HCT116 (cell line): ENCODE data around the gene FSHR. TPM values are rescaled to one million over a fixed set of nuclear protein-coding genes. Genes with fewer than 3 reads are reported as not detected.

Experiments used
- ATAC-seq: fragments of 200-7000 bp; cut with Tn5 transposase; 2 replicates; pipeline ENCODE4 v1.9.1; 2020; ENCODE audit warnings: mild to moderate bottlenecking, moderate library complexity
- BruUV-seq: library from RNA; stranded (reverse); fragments of 400-500 nt; replicated peaks from 2 replicates; lab custom pipeline; 2021; lab: Mats Ljungman, UMichigan
- CTCF ChIA-PET: fragments of 300-600 bp; sonication (Branson Sonifier 250); formaldehyde crosslinking; loops from one replicate; lab custom pipeline; 2021; ENCODE audit warnings: antibody characterized with exemption; lab: Charles Lee
- POLR2A ChIA-PET: fragments of 300-600, 350-600 bp; sonication (Branson Sonifier 250); formaldehyde crosslinking; loops from one replicate; lab custom pipeline; 2021; ENCODE audit warnings: antibody characterized with exemption; lab: Charles Lee
- RAD21 ChIA-PET, 2 experiments: fragments of 300-600 bp; sonication (Branson Sonifier 250); formaldehyde crosslinking; loops; one replicate each; lab custom pipeline; 2023; ENCODE audit warnings: low total read pairs in 2 of 2; ENCODE audit not compliant: uncharacterized antibody in 2 of 2, unreplicated experiment in 2 of 2, low non-redundant PET in 1 of 2; lab: Charles Lee
- DNase-seq: peaks from one replicate; pipeline ENCODE4 v3.0.0-alpha.2; 2010; ENCODE audit warnings: low read depth, low spot score
- H2AFZ ChIP-seq: fragments of 200-600 bp; shearing (Covaris generic), sonication (generic); 2 replicates; pipeline ENCODE4 v1.6.1; 2017; ENCODE audit warnings: low read depth, mixed run types, mixed read lengths, antibody characterized with exemption, low read length; ENCODE audit not compliant: poor library complexity, severe bottlenecking
- H3K27ac ChIP-seq: 2 replicates; pipeline ENCODE4 v1.5.1; 2012; ENCODE audit warnings: low read depth, low read length
- H3K27me3 ChIP-seq: fragments of 200-600 bp; sonication (generic); 2 replicates; pipeline ENCODE4 v1.6.1; 2016; ENCODE audit warnings: mixed run types, low read length, mixed read lengths; ENCODE audit not compliant: insufficient read depth
- H3K36me3 ChIP-seq, 2 experiments: fragments of 200-500 bp in 1 of 2; fragments of 200-600 bp in 1 of 2; sonication (Bioruptor generic) in 1 of 2; sonication (generic) in 1 of 2; 2 replicates each; pipeline versions ENCODE4 v1.5.1 to v1.6.1; 2014 to 2016; ENCODE audit warnings: low read length in 2 of 2, inconsistent platforms in 1 of 2, mixed read lengths in 1 of 2, mixed run types in 1 of 2; ENCODE audit not compliant: insufficient read depth in 2 of 2, control insufficient read depth in 1 of 2
- H3K4me1 ChIP-seq, 2 experiments: fragments of 200-600 bp in 1 of 2; sonication (generic) in 1 of 2; 2 replicates each; pipeline versions ENCODE4 v1.5.1 to v1.6.1; 2012 to 2017; ENCODE audit warnings: low read length in 2 of 2, inconsistent platforms in 1 of 2, mild to moderate bottlenecking in 1 of 2, mixed read lengths in 1 of 2, mixed run types in 1 of 2, moderate library complexity in 1 of 2; ENCODE audit not compliant: insufficient read depth in 2 of 2, control insufficient read depth in 1 of 2
- H3K4me2 ChIP-seq: fragments of 200-600 bp; sonication (generic); 2 replicates; pipeline ENCODE4 v1.6.1; 2017; ENCODE audit warnings: mixed run types, low read length, mixed read lengths
- H3K4me3 ChIP-seq, 2 experiments: fragments of 200-600 bp in 1 of 2; sonication (generic) in 1 of 2; replicated peaks in 1 of 2; 2 replicates each; pipeline ENCODE4 v1.5.1; 2011 to 2016; ENCODE audit warnings: low read length in 2 of 2, control low read depth in 1 of 2, low read depth in 1 of 2, mild to moderate bottlenecking in 1 of 2, mixed read lengths in 1 of 2, mixed run types in 1 of 2
- H3K79me2 ChIP-seq: fragments of 200-600 bp; sonication (generic); 2 replicates; pipeline ENCODE4 v1.6.1; 2017; ENCODE audit warnings: mild to moderate bottlenecking, mixed run types, low read length, moderate library complexity, mixed read lengths; ENCODE audit not compliant: insufficient read depth
- H3K9ac ChIP-seq: fragments of 200-600 bp; sonication (generic); 2 replicates; pipeline ENCODE4 v1.6.1; 2016; ENCODE audit warnings: low read length, mixed read lengths
- H3K9me2 ChIP-seq: fragments of 200-600 bp; sonication (generic), shearing (Covaris generic); 2 replicates; pipeline ENCODE4 v1.6.1; 2017; ENCODE audit warnings: mixed run types, mild to moderate bottlenecking, moderate library complexity; ENCODE audit not compliant: insufficient read depth
- H3K9me3 ChIP-seq, 2 experiments: fragments of 200-500 bp in 1 of 2; fragments of 200-600 bp in 1 of 2; sonication (Bioruptor generic) in 1 of 2; sonication (generic) in 1 of 2; 2 replicates each; pipeline ENCODE4 v1.6.1; 2014 to 2017; ENCODE audit warnings: low read length in 2 of 2, mixed read lengths in 2 of 2, inconsistent platforms in 1 of 2, low read depth in 1 of 2, mild to moderate bottlenecking in 1 of 2, mixed run types in 1 of 2, moderate library complexity in 1 of 2; ENCODE audit not compliant: control insufficient read depth in 1 of 2, insufficient read depth in 1 of 2
- H4K20me1 ChIP-seq: fragments of 200-600 bp; sonication (generic), shearing (Covaris generic); 2 replicates; pipeline ENCODE4 v1.6.1; 2017; ENCODE audit warnings: mixed run types, mild to moderate bottlenecking, moderate library complexity; ENCODE audit not compliant: insufficient read depth
- CBX3 ChIP-seq: IDR thresholded peaks from 2 replicates; pipeline ENCODE4 v1.6.1; 2012; ENCODE audit warnings: low read depth
- FOSL1 ChIP-seq: IDR thresholded peaks from 2 replicates; pipeline ENCODE4 v1.6.1; 2012; ENCODE audit warnings: low read depth
- REST ChIP-seq: IDR thresholded peaks from 2 replicates; pipeline ENCODE4 v1.6.1; 2012; ENCODE audit warnings: low read depth
- ZNF274 ChIP-seq: fragments of 200-500 bp; sonication (Bioruptor generic); IDR thresholded peaks from 2 replicates; pipeline ENCODE4 v1.6.1; 2014; ENCODE audit warnings: mild to moderate bottlenecking, low read depth, low read length, inconsistent platforms
- intact Hi-C: fragments of 100-400 bp; cut with micrococcal nuclease; formaldehyde crosslinking; loops from 2 replicates; pipeline ENCODE4 v1.10.0; 2022
- total RNA-seq: library from RNA; stranded (reverse); gene quantifications from one replicate; pipeline ENCODE4 v1.2.1, GENCODE V29; 2021; ENCODE audit not compliant: unreplicated experiment
- TF ChIP-seq, protein P1 (sequence below): IDR thresholded peaks from 2 replicates; pipeline ENCODE4 v1.6.1; 2012

Gene FSHR
- total RNA-seq, 1 experiment from 2014 or later = not detected

GRCh38 chr2:49053156-49053555 lies 101.2 kb downstream of the FSHR start:
- CTCF ChIA-PET = no interaction called here

GRCh38 chr2:49050265-49050664 lies 104.0 kb downstream of the FSHR start:
- BruUV-seq = no TSS peak
- CTCF ChIA-PET = no interaction called here

More at GRCh38 chr2:49053156-49053555, 101.2 kb downstream of the FSHR start:
- H3K27ac ChIP-seq = no peak overlapping the region
- ChIA-PET POLR2A (no interaction called here), RAD21 (no interaction called here)
- H3K4me2 ChIP-seq = no peak overlapping the region
- H3K4me3 ChIP-seq = no peak overlapping the region
- no peaks in the 10 kb centered on the region for H3K9me2 ChIP-seq
- ATAC-seq (no peak), DNase-seq (no peak)
- no peaks in the 10 kb centered on the region for H4K20me1 ChIP-seq
- H3K9ac ChIP-seq = no peak overlapping the region
- intact Hi-C loops = no loop called here
- H2AFZ ChIP-seq = no peak overlapping the region
- no peak for TF ChIP-seq FOSL1
- TF ChIP-seq, protein P1, sequence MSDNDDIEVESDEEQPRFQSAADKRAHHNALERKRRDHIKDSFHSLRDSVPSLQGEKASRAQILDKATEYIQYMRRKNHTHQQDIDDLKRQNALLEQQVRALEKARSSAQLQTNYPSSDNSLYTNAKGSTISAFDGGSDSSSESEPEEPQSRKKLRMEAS = no peak
- BruUV-seq = no TSS peak
- H3K4me1 ChIP-seq = no peaks in the 10 kb centered on the region
- H3K79me2 ChIP-seq = no peaks in the 10 kb centered on the region
- H3K36me3 ChIP-seq = no peaks in the 10 kb centered on the region
- H3K27me3 ChIP-seq = no peaks in the 10 kb centered on the region
- no peaks in the 10 kb centered on the region for H3K9me3 ChIP-seq

More at GRCh38 chr2:49050265-49050664, 104.0 kb downstream of the FSHR start:
- Histone ChIP-seq H3K9ac (no peak overlapping the region), H4K20me1 (no peaks in the 10 kb centered on the region), H3K9me2 (no peaks in the 10 kb centered on the region), H3K27me3 (no peaks in the 10 kb centered on the region), H3K36me3 (no peaks in the 10 kb centered on the region), H3K9me3 (no peaks in the 10 kb centered on the region)
- intact Hi-C loops = no loop called here
- RAD21 ChIA-PET = no interaction called here
- no peak for ATAC-seq
- TF ChIP-seq ZNF274 = no peak
- TF ChIP-seq CBX3 = no peak
- TF ChIP-seq REST = no peak
- TF ChIP-seq, all 23 proteins: peak for 0
- no peak overlapping the region for H3K4me2 ChIP-seq
- H3K27ac ChIP-seq = no peak overlapping the region
- POLR2A ChIA-PET = no interaction called here
- no peak for DNase-seq
- no peaks in the 10 kb centered on the region for H3K79me2 ChIP-seq
- no peak overlapping the region for H2AFZ ChIP-seq
- no peaks in the 10 kb centered on the region for H3K4me1 ChIP-seq
- no peak overlapping the region for H3K4me3 ChIP-seq
